Neural cell (in vitro differentiated cells): ENCODE results near the gene STUM.

Experiments
- EP300 ChIP-seq: fragments of 450-650 bp; conservative IDR thresholded peaks from 2 replicates; pipeline ENCODE4 v1.6.1; 2014; ENCODE audit warnings: antibody characterized with exemption, mild to moderate bottlenecking, moderate library complexity; ENCODE audit not compliant: poor library complexity, severe bottlenecking
- EZH2 ChIP-seq: fragments of 200-600, 300-800 bp; shearing (Covaris generic), sonication (generic); IDR thresholded peaks from 2 replicates; pipeline ENCODE4 v1.6.1; 2014; ENCODE audit warnings: antibody characterized with exemption, low read length, borderline replicate concordance, mild to moderate bottlenecking; ENCODE audit not compliant: insufficient read depth, poor library complexity, severe bottlenecking
- POLR2AphosphoS5 ChIP-seq: IDR thresholded peaks from 2 replicates; pipeline ENCODE4 v1.6.1; 2012
- RAD21 ChIP-seq: fragments of 450-650 bp; conservative IDR thresholded peaks from 2 replicates; pipeline ENCODE4 v1.6.1; 2014; ENCODE audit warnings: antibody characterized with exemption, mild to moderate bottlenecking, moderate library complexity
- SMC3 ChIP-seq: fragments of 450-650 bp; conservative IDR thresholded peaks from 2 replicates; pipeline ENCODE4 v1.6.1; 2014; ENCODE audit warnings: antibody characterized with exemption, mild to moderate bottlenecking, moderate library complexity; ENCODE audit not compliant: poor library complexity
- TAF1 ChIP-seq: IDR thresholded peaks from 2 replicates; pipeline ENCODE4 v1.6.1; 2012; ENCODE audit warnings: low read depth
- TF ChIP-seq, protein P1 (sequence below): fragments of 450-650 bp; IDR thresholded peaks from 2 replicates; pipeline ENCODE4 v1.5.1; 2014; ENCODE audit warnings: antibody characterized with exemption, mild to moderate bottlenecking, moderate library complexity; ENCODE audit not compliant: poor library complexity, severe bottlenecking
- TF ChIP-seq, protein P2 (sequence below): IDR thresholded peaks from 2 replicates; pipeline ENCODE4 v1.6.1; 2012; ENCODE audit warnings: borderline replicate concordance

DNA sequence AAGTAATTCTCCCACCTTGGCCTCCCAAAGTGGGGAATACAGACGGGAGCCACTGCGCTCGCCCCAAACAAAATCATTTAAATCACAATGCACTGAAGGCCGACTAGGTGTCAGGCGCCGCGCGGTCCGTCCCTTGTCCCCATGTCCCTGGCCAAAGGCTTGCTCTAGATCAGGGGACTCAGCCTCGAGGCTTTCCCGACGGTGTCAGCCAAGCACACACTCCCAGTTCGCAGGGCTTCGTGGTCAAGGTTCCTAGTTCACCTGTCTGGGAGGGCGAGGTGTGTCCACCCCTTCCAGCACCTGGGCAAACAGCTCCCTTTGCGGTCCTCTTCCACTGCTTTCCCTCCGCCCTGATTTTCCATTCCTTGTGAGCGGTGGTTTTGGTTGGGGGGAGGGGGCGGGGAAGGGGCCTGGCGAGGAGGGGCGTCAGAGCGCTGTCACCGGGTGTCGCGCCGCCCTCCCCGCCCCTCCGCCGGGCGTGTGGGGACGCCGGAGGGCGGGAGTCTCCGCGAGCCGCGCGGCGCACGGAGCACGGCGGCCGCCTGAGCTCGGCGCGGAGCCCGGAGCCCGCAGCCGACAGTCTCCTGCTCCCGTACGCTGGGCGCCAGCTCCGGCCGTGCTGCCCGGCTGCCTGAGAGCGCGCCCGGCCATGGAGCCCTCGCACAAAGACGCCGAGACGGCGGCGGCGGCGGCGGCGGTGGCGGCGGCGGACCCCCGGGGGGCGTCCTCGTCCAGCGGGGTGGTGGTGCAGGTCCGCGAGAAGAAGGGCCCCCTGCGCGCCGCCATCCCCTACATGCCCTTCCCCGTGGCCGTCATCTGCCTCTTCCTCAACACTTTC, at the start of gene STUM:
- TF ChIP-seq, protein P1, sequence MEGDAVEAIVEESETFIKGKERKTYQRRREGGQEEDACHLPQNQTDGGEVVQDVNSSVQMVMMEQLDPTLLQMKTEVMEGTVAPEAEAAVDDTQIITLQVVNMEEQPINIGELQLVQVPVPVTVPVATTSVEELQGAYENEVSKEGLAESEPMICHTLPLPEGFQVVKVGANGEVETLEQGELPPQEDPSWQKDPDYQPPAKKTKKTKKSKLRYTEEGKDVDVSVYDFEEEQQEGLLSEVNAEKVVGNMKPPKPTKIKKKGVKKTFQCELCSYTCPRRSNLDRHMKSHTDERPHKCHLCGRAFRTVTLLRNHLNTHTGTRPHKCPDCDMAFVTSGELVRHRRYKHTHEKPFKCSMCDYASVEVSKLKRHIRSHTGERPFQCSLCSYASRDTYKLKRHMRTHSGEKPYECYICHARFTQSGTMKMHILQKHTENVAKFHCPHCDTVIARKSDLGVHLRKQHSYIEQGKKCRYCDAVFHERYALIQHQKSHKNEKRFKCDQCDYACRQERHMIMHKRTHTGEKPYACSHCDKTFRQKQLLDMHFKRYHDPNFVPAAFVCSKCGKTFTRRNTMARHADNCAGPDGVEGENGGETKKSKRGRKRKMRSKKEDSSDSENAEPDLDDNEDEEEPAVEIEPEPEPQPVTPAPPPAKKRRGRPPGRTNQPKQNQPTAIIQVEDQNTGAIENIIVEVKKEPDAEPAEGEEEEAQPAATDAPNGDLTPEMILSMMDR, result no peak
- TF ChIP-seq POLR2AphosphoS5 (no peak), RAD21 (peak; percentile 11), EZH2 (peak; percentile 13), EP300 (no peak), TAF1 (no peak), SMC3 (no peak)
- TF ChIP-seq, protein P2, sequence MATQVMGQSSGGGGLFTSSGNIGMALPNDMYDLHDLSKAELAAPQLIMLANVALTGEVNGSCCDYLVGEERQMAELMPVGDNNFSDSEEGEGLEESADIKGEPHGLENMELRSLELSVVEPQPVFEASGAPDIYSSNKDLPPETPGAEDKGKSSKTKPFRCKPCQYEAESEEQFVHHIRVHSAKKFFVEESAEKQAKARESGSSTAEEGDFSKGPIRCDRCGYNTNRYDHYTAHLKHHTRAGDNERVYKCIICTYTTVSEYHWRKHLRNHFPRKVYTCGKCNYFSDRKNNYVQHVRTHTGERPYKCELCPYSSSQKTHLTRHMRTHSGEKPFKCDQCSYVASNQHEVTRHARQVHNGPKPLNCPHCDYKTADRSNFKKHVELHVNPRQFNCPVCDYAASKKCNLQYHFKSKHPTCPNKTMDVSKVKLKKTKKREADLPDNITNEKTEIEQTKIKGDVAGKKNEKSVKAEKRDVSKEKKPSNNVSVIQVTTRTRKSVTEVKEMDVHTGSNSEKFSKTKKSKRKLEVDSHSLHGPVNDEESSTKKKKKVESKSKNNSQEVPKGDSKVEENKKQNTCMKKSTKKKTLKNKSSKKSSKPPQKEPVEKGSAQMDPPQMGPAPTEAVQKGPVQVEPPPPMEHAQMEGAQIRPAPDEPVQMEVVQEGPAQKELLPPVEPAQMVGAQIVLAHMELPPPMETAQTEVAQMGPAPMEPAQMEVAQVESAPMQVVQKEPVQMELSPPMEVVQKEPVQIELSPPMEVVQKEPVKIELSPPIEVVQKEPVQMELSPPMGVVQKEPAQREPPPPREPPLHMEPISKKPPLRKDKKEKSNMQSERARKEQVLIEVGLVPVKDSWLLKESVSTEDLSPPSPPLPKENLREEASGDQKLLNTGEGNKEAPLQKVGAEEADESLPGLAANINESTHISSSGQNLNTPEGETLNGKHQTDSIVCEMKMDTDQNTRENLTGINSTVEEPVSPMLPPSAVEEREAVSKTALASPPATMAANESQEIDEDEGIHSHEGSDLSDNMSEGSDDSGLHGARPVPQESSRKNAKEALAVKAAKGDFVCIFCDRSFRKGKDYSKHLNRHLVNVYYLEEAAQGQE, result no peak
